SK-N-SH (cell line): ENCODE measurements around the gene HSPA1A. TPM values are rescaled to one million over a fixed set of nuclear protein-coding genes. Genes with fewer than 3 reads are reported as not detected.

ENCODE experiments used
- CTCF ChIA-PET: fragments of 300-600, 350-600 bp; formaldehyde crosslinking; extraction: SDS; loops from one replicate; lab custom pipeline; 2021; lab: Yijun Ruan, JAX
- POLR2A ChIA-PET: fragments of 350-600 bp; sonication (Branson Sonifier 250); formaldehyde crosslinking; extraction: SDS; loops from one replicate; lab custom pipeline; 2020; ENCODE audit warnings: antibody characterized with exemption, inconsistent platforms; lab: Yijun Ruan, JAX
- DNase-seq: peaks from one replicate; pipeline ENCODE4 v3.0.0; 2012
- H2AFZ ChIP-seq: fragments of 200-600 bp; sonication (generic); 2 replicates; pipeline ENCODE4 v1.8.1; 2016; ENCODE audit warnings: antibody characterized with exemption, mild to moderate bottlenecking, low read depth
- H3F3A ChIP-seq: fragments of 200-600 bp; sonication (generic); replicated peaks from 2 replicates; pipeline ENCODE3; 2016; ENCODE audit warnings: antibody characterized with exemption, mild to moderate bottlenecking; ENCODE audit not compliant: insufficient read depth
- H3K27ac ChIP-seq, 2 experiments: fragments of 200-500 bp in 1 of 2; fragments of 200-600 bp in 1 of 2; sonication (Bioruptor generic) in 1 of 2; sonication (generic), shearing (Covaris generic) in 1 of 2; 2 replicates each; pipeline versions ENCODE4 v1.5.1 to v1.6.1; 2014 to 2016; ENCODE audit warnings: low read depth in 2 of 2, inconsistent platforms in 1 of 2, low read length in 1 of 2, mild to moderate bottlenecking in 1 of 2, mixed read lengths in 1 of 2
- H3K27me3 ChIP-seq: fragments of 200-600 bp; sonication (generic), shearing (Covaris generic); 2 replicates; pipeline ENCODE4 v1.6.1; 2016; ENCODE audit warnings: mixed run types; ENCODE audit not compliant: insufficient read depth
- H3K36me3 ChIP-seq, 2 experiments: fragments of 200-500 bp in 1 of 2; fragments of 200-600 bp in 1 of 2; sonication (Bioruptor generic) in 1 of 2; sonication (generic) in 1 of 2; replicated peaks in 1 of 2; 2 replicates each; pipeline versions ENCODE3 to v1.5.1; 2014 to 2016; ENCODE audit warnings: low read length in 1 of 2, mild to moderate bottlenecking in 1 of 2; ENCODE audit not compliant: insufficient read depth in 2 of 2, control insufficient read depth in 1 of 2
- H3K4me1 ChIP-seq, 2 experiments: fragments of 200-500 bp in 1 of 2; fragments of 200-600 bp in 1 of 2; sonication (Bioruptor generic) in 1 of 2; sonication (generic), shearing (Covaris generic) in 1 of 2; 2 replicates each; pipeline versions ENCODE4 v1.5.1 to v1.6.1; 2014 to 2016; ENCODE audit warnings: low read depth in 1 of 2, low read length in 1 of 2, mixed run types in 1 of 2; ENCODE audit not compliant: insufficient read depth in 2 of 2, control insufficient read depth in 1 of 2
- H3K4me2 ChIP-seq: fragments of 200-600 bp; sonication (generic), shearing (Covaris generic); 2 replicates; pipeline ENCODE4 v1.6.1; 2017; ENCODE audit warnings: mixed run types
- H3K4me3 ChIP-seq, 2 experiments: fragments of 200-500 bp in 1 of 2; fragments of 200-600 bp in 1 of 2; sonication (Bioruptor generic) in 1 of 2; sonication (generic), shearing (Covaris generic) in 1 of 2; 2 replicates each; pipeline versions ENCODE4 v1.5.1 to v1.8.1; 2014 to 2016; ENCODE audit warnings: low read depth in 2 of 2, inconsistent platforms in 1 of 2, low read length in 1 of 2, mild to moderate bottlenecking in 1 of 2, mixed read lengths in 1 of 2, moderate library complexity in 1 of 2
- H3K79me2 ChIP-seq: fragments of 200-600 bp; sonication (generic); 2 replicates; pipeline ENCODE4 v1.8.1; 2017; ENCODE audit warnings: mild to moderate bottlenecking; ENCODE audit not compliant: insufficient read depth
- H3K9ac ChIP-seq: fragments of 200-600 bp; sonication (generic); 2 replicates; pipeline ENCODE4 v1.6.1; 2017; ENCODE audit warnings: mixed run types
- H3K9me2 ChIP-seq: fragments of 200-600 bp; sonication (generic); 2 replicates; pipeline ENCODE4 v1.6.1; 2017; ENCODE audit warnings: mixed run types
- H3K9me3 ChIP-seq: fragments of 200-600 bp; sonication (generic); 2 replicates; pipeline ENCODE4 v1.6.1; 2017; ENCODE audit warnings: mixed run types, mild to moderate bottlenecking, moderate library complexity
- H4K20me1 ChIP-seq: fragments of 200-600 bp; sonication (generic); 2 replicates; pipeline ENCODE4 v1.6.1; 2017; ENCODE audit warnings: mild to moderate bottlenecking, mixed run types; ENCODE audit not compliant: insufficient read depth
- EP300 ChIP-seq, 2 experiments: IDR thresholded peaks; 2 replicates each; pipeline versions ENCODE4 v1.4.0 to v1.6.1; 2012; ENCODE audit warnings: borderline replicate concordance in 1 of 2, low read depth in 1 of 2, low read length in 1 of 2
- EZH2phosphoT487 ChIP-seq: fragments of 200-600 bp; sonication (generic); IDR thresholded peaks from 2 replicates; pipeline ENCODE4 v1.6.1; 2017; ENCODE audit warnings: low read depth, mixed run types, mild to moderate bottlenecking, antibody characterized with exemption, moderate library complexity, borderline replicate concordance
- GABPA ChIP-seq: IDR thresholded peaks from 2 replicates; pipeline ENCODE4 v1.4.0; 2012; ENCODE audit warnings: low read depth, mild to moderate bottlenecking
- MXI1 ChIP-seq: IDR thresholded peaks from 2 replicates; pipeline ENCODE4 v1.6.1; 2012; ENCODE audit warnings: mild to moderate bottlenecking, low read depth, low read length, improper control_type of control experiment
- TAF1 ChIP-seq: IDR thresholded peaks from 2 replicates; pipeline ENCODE4 v1.6.1; 2012; ENCODE audit warnings: low read depth, mild to moderate bottlenecking, low read length, moderate library complexity, borderline replicate concordance
- WGBS: methylation state at CpG from one replicate; pipeline ENCODE4 v1.1.6; 2017; ENCODE audit warnings: low lambda C conversion rate; 5-methylcytosine and 5-hydroxymethylcytosine counted together
- polyA plus RNA-seq, 3 experiments: library from polyadenylated mRNA; depleted of rRNA; stranded (reverse); fragments of >200 nt; gene quantifications; 2 replicates each; pipeline ENCODE4 v1.2.3, GENCODE V29; 2012
- TF ChIP-seq, protein P1 (sequence below): IDR thresholded peaks from 2 replicates; pipeline ENCODE4 v1.4.0; 2012; ENCODE audit warnings: low read depth, borderline replicate concordance
- TF ChIP-seq, protein P2 (sequence below): fragments of 150-350 bp; IDR thresholded peaks from 2 replicates; pipeline ENCODE4 v1.6.1; 2016; ENCODE audit warnings: mild to moderate bottlenecking, low read depth, low read length
- TF ChIP-seq, protein P3 (sequence below): IDR thresholded peaks from 2 replicates; pipeline ENCODE4 v1.6.1; 2012; ENCODE audit warnings: mild to moderate bottlenecking, low read depth, low read length, moderate library complexity

The HSPA1A gene
- polyA plus RNA-seq, 1 of the 3 experiments (the other 2 are of a cell fraction), result 119 TPM

DNA sequence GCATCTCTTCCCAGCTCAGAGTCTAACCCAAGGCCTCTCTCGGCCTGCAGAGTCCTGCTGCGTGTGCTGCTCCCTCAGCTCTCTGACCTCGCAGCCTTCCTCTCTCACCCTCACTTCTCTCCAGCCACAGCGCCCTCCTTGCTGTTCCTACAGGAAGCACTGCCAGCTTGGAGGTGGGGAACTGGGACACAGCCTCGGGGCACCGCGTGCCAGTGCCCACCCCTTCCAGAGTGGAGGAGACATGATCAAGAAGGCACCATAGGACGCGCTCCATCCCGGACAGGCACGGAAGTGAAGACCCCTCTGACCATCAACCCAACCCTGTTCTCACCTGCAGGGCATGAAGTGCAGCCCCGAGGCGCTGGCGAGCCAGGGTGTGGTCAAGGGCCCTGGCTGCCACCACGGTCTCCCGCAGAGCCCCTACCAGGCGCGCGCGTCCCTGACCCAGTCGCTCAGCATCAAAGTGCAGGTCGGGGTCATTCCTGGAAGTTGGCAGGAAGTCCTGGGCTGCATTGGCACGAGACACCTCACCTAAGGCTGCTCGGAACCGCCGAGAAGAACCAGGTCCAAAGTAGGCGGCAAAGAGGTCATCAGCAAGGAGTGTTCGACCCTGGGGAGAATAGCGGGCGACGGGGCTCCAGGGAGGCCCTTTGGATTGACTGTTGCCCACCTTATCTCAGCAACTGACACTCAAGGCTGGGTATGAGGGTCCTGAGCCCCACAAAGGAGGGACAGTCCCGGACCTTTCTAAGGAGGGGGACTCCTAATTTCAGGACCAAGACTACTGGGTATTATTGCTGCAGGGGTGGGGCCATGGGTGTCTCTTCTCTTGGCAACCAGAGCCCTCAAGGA, 39.5 kb upstream of the HSPA1A start:
- Histone ChIP-seq H3K79me2 (no peaks in the 10 kb centered on the region), H3K9ac (no peak overlapping the region), H3K9me2 (no peaks in the 10 kb centered on the region), H3K27me3 (no peaks in the 10 kb centered on the region), H3K4me1 (peaks cover 9 to 10% of the 10 kb centered on the region in 2 experiments; a peak in 2 of 4 replicates), H3K4me2 (no peak overlapping the region), H3K9me3 (no peaks in the 10 kb centered on the region), H3K4me3 (no peak overlapping the region), H2AFZ (no peak overlapping the region), H3K27ac (no peak overlapping the region), H3F3A (peaks cover 3% of the 10 kb centered on the region), H3K36me3 (peaks cover 0 to 22% of the 10 kb centered on the region in 2 experiments), H4K20me1 (no peaks in the 10 kb centered on the region)
- TF ChIP-seq, protein P1, sequence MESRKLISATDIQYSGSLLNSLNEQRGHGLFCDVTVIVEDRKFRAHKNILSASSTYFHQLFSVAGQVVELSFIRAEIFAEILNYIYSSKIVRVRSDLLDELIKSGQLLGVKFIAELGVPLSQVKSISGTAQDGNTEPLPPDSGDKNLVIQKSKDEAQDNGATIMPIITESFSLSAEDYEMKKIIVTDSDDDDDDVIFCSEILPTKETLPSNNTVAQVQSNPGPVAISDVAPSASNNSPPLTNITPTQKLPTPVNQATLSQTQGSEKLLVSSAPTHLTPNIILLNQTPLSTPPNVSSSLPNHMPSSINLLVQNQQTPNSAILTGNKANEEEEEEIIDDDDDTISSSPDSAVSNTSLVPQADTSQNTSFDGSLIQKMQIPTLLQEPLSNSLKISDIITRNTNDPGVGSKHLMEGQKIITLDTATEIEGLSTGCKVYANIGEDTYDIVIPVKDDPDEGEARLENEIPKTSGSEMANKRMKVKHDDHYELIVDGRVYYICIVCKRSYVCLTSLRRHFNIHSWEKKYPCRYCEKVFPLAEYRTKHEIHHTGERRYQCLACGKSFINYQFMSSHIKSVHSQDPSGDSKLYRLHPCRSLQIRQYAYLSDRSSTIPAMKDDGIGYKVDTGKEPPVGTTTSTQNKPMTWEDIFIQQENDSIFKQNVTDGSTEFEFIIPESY, result no peak
- TF ChIP-seq, protein P2, sequence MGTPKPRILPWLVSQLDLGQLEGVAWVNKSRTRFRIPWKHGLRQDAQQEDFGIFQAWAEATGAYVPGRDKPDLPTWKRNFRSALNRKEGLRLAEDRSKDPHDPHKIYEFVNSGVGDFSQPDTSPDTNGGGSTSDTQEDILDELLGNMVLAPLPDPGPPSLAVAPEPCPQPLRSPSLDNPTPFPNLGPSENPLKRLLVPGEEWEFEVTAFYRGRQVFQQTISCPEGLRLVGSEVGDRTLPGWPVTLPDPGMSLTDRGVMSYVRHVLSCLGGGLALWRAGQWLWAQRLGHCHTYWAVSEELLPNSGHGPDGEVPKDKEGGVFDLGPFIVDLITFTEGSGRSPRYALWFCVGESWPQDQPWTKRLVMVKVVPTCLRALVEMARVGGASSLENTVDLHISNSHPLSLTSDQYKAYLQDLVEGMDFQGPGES, result no peak
- TF ChIP-seq, protein P3, sequence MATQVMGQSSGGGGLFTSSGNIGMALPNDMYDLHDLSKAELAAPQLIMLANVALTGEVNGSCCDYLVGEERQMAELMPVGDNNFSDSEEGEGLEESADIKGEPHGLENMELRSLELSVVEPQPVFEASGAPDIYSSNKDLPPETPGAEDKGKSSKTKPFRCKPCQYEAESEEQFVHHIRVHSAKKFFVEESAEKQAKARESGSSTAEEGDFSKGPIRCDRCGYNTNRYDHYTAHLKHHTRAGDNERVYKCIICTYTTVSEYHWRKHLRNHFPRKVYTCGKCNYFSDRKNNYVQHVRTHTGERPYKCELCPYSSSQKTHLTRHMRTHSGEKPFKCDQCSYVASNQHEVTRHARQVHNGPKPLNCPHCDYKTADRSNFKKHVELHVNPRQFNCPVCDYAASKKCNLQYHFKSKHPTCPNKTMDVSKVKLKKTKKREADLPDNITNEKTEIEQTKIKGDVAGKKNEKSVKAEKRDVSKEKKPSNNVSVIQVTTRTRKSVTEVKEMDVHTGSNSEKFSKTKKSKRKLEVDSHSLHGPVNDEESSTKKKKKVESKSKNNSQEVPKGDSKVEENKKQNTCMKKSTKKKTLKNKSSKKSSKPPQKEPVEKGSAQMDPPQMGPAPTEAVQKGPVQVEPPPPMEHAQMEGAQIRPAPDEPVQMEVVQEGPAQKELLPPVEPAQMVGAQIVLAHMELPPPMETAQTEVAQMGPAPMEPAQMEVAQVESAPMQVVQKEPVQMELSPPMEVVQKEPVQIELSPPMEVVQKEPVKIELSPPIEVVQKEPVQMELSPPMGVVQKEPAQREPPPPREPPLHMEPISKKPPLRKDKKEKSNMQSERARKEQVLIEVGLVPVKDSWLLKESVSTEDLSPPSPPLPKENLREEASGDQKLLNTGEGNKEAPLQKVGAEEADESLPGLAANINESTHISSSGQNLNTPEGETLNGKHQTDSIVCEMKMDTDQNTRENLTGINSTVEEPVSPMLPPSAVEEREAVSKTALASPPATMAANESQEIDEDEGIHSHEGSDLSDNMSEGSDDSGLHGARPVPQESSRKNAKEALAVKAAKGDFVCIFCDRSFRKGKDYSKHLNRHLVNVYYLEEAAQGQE, result no peak
- TF ChIP-seq TAF1 (no peak), EZH2phosphoT487 (no peak), MXI1 (no peak), EP300 (IDR thresholded peaks at IDR 0.05; ENCODE audit: borderline replicate concordance in 1 of 2, low read depth in 1 of 2, low read length in 1 of 2) (no peak), GABPA (no peak)
- WGBS, result 94% methylated on average over 19 of the region's 32 CpGs
- no peak for DNase-seq
- ChIA-PET POLR2A (interaction anchor here (1.2 kb wide), 1 partner anchor 40 kb away, joined by 3 read pairs; the partner anchor contains the start of gene CLIC1), CTCF (interaction anchor here (0.8 to 9.9 kb wide), 4 partner anchors 10 to 54 kb away, joined by 3 to 62 read pairs (median 6); no protein-coding TSS in a partner anchor)
